Renal cortical epithelial cell (primary cell): ENCODE data around the gene CTSE. TPM values are rescaled to one million over a fixed set of nuclear protein-coding genes. Genes with fewer than 3 reads are reported as not detected.

Source experiments
- DNase-seq: peaks from one replicate; pipeline ENCODE4 v3.0.0-alpha.2; 2011; ENCODE audit warnings: low read depth
- total RNA-seq: library from RNA; depleted of rRNA; stranded (reverse); fragments of >200 nt; gene quantifications from 2 replicates; pipeline ENCODE4 v1.2.3, GENCODE V29; 2014

CTSE gene
- total RNA-seq, 1 donor from 2014 or later: 0.10 TPM

DNA sequence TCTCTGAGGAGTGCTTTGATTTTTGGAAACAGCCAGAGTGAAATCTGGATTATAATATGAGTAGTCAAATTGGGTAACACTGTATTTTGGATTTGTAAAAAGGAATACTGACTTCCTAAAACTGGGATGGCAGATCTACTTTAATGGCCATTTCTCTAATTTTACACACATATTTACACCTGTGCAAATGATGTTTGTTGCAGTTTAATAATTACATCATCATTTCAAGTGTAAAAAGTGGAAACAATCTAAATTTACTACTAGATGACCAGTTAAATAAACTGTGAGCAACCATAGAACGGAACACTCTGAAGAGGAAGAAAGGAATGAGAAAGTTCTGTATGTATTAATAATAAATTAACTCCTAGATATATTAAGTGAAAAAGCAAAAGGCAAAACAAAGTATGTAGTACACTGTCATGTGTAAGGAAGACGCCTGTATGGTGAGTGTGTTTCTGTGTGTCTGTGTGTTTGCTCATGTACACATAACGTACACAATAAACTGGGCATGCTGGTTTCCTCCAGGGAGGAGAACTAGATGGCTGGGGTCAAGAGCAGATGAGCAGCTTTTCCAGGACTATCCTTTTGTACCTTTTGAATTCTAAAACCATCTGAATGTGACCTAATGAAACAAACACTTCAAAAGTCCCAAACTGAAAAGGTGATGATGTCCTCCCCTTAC, 26.4 kb upstream of the CTSE start:
- DNase-seq: no peak

DNA sequence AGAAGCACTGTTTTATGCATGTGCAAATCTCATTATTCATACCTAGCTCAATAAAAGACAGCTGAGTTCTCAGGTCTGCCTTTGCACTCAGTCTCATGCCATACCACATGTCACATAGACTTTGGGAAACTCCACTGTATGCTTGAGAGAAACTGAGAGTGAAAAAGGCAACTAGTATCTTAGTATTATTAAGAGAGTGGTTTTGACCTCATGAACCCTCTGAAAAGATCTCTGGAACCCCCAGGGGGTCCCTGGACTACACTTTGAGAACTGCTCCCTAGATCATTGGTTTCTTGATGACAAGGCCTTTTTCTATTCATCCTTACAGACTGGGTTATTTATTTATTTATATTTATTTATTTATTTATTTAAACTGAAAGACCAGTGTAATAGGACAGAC, 25.6 kb upstream of the CTSE start:
- DNase-seq: no peak

DNA sequence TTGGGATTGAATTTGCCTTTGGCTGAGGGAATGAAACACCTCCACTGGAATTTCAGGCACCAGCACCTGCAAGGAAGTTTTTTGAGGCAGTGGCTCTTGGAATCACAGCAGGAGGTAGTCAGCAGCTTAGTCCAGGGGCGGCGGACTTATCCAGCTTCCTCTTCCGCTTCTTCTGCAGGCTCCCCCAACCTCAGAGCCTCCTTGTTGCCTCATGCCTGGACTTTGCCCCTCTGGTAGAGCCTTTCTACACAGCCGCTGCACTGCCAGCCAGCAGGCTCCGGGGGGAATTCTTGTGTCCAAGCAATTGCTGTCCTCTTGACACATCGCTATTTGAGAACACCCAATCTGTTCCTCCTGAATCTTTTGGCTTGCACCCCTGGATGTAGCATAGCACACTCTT, 24.9 kb upstream of the CTSE start:
- DNase-seq: peak; percentile 85

DNA sequence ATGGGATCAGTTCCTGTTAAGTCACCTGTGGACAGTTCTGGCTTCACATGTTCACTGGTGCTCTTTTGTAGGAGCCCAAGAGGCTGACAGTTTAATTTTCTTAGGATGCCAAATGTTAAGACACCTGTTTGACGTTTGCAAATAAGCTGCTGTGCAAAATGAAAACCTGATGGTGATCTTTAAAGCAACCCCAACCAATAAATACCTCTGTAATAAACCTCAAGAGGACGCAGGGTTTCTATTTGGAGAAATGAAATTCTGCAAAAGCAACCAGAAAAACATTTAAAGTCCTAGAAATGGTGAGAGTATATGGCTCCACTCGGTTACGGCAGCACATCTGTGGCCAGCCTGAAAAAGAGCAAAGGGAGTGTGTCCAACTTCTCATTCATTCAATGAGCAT, 23.6 kb upstream of the CTSE start:
- DNase-seq: no peak

DNA sequence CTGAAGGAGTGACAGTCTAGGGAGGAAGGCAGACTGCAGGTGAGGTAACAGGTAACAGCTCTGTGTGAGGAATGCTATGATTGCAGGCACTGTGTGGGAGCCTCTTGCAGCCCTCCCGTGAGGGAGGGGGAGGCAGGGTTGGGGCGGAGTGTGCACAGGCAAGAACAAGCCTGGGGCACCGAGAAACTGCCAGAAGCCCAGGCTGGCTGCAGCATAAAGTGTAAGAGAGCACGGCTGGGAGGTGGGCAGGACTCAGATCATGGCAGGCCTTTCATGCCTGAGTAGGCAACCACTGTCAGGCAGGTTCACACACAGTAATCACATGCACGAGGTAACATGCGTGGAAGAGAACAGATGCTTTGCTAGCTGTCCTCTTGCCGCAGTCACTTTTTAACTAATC, 17.9 kb upstream of the CTSE start:
- DNase-seq: peak; percentile 35

DNA sequence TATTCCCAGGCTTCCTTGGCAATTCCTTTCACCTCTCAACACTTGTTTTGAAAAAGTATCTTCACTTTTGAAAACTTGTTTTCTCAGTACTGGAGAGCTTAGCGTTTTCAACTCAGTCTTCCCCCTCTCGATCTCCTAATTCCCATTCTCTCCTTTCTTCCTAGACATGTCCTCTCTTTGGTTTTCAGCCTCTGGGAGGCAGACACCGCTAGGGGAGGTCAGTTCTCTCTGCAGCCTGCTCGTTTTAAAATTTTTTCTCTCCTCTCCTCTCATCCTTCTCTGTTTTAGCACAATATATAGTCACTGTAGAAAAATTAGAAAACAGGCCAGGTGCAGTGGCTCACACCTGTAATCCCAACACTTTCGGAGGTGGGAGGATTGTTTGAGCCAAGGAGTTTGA, 16.6 kb upstream of the CTSE start:
- no peak for DNase-seq

DNA sequence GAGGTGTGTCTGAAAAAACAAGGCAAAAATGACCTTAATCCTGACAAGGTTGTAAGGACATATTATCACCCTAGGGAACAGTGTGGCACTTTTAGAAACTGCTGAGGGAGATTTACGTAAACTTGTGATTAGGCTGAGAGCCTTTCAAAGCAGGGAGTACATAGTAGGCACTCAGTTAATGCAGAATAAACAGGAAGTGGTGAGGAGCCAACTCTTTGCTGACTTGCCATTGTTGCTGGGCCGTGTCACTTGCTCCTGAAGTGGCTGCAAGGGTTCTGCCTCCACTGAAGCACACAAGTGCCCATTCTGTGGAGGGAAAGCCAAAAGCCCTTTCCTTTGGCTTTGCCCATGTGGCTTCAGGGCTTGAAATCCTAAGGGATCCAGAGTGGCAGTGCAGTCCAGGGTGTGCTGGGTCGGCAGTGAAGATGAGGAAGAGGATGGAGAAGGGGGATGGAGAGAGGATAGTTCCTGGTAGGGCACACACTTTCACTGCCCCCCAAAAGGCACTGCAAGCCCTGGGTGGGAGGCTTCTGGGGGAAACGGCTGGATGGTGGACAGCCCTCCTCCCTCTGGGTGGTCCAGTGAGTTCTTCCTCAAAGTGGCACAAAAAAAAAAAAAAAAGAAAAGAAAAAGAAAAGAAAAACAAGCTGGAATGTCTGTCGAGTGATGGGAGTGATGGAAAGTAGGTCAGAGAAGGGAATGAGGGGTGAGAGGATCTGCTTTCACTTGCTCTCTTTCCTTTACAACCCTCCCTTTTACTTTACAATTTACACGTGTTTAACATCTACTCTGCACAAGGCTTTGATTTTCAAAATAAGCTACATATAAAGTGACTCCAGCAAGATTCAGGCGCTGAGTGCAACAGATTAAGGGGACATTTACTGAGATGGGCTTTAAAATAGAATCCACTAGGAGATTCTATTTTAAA, 15.6 kb upstream of the CTSE start:
- no peak for DNase-seq

DNA sequence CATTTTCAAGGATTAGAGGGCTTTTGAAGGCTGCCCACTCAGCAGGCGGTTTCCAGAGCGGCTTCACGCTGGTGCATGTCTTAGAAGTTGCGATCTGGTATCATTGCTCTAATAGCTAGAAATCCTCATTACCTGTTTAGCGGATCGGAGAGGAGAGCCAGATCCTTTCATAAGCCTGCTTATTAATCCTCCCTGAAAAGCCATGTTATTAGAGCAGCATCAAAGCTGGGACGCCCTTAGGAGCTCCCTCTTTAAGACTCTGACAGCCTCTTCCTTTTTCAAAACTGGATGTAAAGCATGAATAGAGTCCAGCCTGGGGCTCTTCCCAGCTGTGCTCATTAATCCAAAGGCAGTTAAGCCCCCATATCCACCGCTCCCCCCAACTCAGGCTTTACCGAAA, 13.9 kb upstream of the CTSE start:
- DNase-seq: no peak

DNA sequence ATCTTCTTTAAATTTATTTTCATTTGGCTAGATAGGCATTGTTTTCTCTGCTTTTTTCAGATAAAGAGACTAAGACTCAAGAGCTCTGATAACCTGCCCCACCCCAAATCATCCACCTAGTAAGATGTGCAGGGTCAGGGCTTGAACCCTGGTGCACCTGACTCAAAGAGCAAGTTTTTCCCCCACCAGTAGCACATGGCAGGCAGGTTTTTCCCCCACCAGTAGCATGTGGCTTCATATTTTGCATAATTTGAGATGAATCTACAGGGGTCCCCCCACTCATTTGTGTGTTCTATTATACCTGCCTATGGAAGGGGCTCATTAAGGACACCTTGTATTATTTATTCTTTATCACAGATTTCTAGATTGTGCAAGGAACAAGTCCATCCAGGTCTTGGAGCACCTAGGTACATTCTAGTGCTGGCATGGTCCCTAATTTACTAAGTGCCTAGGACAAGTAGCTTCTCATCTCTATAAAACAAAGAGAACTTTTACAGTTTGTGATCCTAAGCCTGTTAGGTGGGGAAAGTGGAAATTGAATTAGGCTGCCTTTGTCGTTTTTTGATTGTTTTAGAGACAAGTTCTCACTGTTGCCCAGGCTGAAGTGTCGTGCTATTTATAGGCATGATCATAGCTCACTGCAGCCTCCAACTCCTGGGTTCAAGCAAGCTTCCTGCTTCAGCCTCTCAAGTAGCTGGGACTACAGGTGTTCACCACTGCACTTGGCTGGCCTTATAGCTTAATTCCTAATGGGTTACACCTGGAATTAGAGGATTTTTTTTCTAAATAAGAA, 13.2 kb upstream of the CTSE start:
- no peak for DNase-seq

DNA sequence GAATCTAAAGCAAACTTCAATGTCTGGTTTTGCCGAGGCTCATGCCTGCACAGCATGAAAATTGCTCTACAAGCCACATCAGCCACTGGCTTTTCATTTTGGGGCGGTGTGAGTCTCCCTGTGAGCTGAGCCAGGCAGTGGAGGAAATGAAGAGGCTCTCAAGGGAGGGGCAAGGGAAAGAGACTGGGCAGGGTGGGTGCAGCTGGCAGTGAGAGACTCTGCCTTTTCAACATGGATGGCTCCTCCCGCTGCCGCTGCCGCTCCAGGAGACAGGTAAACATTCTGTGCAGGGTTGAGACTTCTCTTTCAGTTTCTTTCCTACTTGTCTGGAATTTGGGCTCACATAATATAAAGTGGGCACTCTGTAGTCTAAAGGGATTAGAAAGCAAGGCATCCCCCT, 11.3 kb upstream of the CTSE start:
- no peak for DNase-seq

DNA sequence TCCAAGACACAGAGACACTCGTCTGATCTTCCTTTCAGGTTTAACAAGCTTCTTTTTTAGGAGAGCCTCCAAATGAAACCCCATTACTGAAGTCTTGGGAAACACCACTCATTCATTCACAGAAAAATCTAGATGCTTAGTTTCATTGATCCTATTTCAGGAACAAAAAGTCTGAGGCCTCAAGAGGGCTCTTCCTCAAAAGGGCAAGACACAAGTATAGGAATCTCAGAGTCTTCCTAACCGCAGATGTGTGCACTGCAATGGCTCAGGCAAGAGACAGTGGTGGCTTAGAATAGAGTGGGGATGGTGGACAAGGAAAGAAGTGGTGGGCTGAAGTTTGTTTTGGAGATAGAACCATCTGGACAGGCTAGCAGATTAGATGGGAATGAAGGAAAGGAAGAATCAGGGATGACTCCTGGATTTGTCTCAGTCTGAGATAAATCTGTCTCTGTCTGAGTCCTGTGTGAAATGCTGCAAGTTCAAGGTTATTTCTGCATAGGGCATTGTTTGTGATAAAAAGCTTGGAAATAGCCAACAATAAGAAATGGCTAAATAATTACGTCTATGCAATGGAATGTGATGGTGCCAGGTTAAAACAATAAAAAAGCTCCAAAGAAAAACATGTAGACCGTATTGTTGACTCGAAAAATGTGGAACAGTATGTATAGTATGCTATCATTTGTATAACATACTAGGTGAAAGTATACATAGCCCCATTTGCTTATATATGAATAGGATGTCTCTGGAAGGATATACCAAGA, 8.9 kb upstream of the CTSE start:
- no peak for DNase-seq

DNA sequence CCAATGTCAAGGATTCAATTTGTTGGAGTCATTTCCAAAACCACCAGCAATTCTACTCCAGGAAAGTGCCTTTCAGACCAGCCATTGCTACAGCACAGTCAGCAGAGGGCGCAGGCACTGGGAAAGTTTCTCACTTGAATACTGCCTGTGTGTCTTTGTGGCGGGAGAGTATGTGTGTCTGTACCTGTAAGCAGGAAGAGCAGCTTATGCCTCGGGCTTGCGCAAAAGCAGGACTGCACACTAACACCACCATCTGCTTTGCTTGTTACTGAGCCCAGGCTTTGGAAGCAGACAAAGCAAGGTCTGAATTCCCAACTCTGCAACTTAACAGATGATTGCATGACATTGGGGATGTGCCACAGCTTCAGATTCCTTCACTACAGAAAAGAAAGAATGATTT, 7.0 kb upstream of the CTSE start:
- DNase-seq: peak; percentile 85

DNA sequence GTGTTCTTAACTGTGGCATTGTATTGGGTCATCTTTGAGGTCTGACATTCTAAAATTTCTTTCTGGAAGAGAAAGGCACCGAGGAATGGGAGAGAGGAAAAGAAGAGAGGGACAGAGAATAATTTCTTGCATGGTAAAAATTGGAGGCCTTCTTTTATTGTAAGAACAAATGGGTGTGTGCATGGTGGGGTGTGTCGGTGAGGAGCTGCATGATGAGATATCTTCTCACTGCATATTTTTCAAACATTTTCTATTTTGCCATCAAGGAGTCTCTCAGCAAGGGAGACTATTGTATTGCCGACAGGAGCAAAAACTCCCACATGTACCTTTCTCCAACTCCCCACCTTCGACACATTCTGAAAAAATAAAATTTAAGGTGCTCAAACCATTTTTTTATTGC, 6.5 kb upstream of the CTSE start:
- no peak for DNase-seq

DNA sequence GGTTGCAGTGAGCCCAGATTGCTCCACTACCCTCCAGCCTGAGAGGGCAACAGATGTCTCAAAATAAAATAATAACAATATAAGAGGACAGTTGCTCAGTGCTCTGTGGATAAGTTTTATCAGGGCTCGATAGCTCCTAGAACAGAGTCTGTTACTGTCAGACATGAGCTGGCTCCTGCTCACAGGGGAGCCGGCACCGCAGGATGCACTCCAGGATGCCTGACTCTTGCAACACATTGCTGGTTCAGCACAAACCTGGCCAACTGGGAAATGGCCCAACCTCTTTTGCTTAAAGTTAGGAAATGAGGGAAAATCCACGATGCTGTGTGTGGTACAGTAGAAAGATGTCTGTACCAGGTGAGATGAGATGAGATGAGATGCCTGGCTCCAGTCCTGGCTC, 5.8 kb upstream of the CTSE start:
- DNase-seq: peak; percentile 78

DNA sequence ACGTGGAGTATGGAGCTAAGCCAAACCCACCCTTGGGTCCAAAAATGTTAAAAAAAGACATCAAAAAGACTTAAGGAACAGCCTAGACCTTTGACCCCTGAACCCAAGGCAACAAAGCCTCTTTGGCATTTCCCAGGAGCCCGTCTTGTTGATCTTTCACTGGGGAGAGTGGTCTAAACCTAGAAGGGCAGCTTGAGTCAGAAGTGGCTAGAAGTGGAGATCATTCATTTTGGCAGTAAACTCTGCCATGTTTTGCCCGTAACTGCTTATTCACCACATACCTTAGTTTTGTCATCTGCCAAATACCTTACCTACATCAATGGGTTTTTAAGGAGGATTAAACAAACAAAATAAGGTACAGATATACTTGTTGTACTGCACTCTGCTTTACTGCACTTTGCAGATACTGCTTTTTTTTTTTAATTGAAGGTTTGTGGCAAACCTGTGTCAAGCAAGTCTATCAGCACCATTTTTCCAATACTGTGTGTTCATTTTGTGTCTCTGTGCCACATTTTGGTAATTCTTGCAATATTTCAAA, 1.7 kb upstream of the CTSE start:
- no peak for DNase-seq

DNA sequence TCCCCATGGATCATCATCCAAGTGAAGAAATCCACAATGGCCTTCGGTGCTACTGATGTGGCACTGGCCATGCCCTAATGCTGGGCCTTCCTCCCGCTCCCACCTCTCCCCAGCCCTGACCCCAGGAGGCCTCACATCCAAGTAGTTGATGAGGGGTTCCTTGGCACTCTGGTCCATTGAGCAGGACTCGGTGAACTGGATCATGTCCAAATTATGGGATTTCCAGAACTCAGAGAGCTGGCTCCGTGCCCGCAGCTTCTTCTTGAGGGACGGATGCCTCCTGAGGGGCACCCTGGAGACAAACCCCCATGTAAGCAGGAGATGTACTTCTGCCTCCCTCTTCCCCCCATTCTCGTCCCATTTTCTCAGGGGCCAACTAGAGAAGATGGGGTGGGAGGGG, 929 bp downstream of the CTSE start:
- DNase-seq: no peak

DNA sequence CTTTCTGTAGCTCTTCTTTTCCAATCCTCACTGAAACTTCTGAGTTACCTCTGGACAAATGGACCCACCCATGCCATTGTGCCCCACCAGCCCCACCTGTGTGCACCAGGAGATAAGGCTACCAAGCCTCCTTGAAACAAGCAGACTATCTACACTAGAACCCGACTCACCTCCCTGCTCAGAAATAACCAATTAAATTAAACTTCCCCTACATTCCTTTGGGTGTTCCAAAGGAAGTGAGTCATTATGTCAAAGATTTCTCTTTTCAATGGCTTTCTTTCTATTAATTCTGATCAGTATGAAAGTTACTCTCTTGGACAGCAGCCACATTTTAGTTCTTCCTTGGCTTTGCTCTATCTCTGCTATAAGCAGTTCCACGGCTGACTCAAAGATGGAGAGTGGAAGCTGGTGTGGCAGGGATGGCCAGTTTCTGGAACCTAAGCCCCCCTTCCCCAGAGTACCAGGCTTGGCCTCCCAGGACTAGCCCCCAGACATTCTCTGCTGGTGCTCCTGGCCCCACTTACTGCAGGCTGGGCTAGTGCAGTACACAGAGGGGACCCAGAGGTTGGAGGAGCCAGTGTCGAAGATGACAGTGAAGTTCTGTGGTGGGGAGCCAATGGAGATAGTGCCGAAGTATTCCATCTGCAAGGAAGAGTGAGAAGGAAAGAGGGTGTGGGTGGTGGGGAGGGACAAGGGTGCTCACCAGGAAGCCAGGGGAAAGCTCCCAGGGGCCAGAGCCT, 1.9 kb downstream of the CTSE start:
- peak; percentile 77 for DNase-seq

DNA sequence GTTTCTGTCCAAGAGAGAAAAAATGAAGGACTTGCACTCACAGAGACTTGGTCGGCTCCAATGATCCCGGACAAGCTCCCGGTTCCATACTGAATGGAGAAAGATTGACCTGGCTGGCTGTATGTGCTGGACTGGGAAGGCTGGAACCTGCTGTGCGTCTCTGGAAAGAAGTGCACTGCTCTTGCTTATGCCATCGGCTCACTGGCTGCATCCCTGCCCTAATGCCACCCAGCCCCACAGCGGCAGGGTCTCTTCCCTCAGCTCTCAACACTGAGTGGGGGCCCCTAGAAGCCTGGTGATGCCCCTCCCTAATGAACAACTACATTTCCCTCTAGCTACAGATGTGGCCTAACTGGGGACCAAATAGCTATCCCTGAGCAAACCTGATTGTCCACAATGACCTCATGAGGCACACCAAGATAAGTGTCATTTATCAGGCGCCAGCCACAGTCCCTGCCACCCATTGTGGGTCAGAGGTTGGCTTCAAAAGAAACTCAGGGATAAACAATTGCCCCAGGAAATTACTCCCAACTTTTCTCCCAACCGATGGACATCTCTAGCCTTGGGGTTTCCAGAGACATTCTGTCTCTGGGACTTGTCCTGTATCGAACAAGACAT, 2.6 kb downstream of the CTSE start:
- no peak for DNase-seq

DNA sequence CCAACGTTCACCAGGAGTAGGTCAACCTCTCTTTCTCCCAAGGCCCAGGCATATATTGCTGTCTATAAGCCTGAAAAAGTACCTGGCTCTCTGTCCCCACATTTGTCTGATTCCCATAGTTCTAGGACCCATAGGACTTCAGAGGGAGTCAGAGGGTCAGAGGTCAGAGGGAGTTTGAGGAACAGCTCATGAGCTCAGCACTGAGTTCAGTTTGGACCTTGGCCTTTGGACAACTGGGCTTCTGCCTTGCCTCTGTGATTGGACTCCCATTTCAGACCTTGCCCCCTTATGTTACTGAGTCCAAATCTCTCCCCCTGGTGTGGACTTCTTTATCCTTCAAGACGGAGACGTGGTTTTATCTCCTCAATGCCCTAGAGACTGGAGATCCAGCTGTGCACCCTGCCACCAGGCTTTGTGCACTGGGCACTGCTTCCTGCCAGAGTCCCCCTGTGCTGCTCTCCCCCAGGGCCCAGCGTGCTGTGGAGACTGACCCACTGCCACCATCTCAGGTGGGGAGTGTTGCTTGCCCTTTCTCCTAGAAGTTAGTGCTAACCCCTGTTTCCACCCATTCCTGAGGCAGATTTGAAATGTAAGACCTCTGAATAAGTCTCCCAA, 3.2 kb downstream of the CTSE start:
- DNase-seq: no peak

DNA sequence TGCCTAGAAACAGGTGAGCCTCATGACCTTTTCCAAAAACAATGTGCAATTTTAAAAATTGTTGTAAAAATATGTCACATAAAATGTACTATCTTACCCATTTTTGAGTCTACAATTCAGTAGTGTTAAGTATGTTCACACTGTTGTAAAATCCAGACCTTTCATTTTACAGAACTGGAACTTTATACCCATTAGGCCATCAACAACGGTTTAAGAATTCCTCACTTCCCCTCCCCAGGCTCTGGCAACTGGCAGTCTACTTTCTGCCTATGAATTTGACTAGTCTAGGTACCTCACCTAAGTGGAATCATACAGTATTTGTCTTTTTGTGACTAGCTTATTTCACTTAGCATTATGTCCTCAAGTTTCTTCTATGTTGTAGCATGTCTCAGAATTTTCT, 8.6 kb downstream of the CTSE start:
- DNase-seq: no peak
